Globus pallidus (tissue), 1 donor: ENCODE measurements around the gene CERS2.

Experiments
- DNase-seq: peaks from one replicate; pipeline ENCODE4 v3.0.0-alpha.2; 2015; ENCODE audit warnings: low spot score

CERS2 gene, protein sequence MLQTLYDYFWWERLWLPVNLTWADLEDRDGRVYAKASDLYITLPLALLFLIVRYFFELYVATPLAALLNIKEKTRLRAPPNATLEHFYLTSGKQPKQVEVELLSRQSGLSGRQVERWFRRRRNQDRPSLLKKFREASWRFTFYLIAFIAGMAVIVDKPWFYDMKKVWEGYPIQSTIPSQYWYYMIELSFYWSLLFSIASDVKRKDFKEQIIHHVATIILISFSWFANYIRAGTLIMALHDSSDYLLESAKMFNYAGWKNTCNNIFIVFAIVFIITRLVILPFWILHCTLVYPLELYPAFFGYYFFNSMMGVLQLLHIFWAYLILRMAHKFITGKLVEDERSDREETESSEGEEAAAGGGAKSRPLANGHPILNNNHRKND

DNA sequence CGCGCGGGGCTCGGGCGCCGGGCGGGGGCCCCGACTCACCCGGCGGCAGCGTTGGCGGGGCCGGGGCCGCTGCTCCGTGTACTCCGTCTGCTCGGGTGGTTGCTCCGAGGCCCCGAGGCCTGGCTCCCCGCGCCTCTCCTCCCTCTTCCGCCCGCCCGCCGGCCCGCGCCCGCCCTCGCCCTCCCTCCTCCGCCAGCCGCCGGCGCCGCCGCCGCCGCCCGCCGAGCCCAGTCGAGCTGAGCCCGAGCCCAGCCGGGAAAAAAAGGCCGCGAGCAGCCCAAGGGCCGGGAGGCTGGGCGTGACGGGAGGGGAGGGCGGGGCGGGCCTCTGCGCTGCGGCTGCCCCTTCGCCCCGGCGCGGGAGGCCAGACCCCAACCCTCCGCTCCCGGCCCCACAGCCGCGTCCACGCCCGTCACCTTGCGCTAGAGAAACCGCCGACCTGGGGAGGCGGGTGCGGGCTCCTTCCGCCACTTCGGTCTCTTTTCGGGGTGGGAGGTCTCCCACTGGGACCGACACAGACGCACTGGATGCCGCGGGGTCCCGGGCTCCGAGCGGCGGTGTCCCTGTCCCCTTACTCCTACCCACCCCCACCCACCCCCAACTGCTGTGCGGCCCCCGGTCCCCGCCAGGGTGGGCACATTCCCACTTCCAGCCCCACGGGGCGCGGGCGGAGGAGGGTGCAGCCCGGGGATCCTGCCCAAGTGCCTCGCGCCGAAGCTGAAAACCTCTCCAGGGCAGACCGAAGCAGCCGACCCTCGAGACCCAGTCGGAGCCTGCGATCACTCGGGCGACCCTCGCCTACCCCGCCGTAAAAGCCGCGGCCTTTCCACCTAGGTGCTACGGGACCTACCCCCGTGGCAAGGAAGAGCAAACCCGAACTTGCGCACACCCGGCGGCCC lies at the start of gene CERS2:
Gene CERS2, minus strand, starts transcription at position 256 of the 899 bp plus-strand sequence. CDS start 5,745 bp downstream, outside the sequence.
- DNase-seq = peak; percentile 76

DNA sequence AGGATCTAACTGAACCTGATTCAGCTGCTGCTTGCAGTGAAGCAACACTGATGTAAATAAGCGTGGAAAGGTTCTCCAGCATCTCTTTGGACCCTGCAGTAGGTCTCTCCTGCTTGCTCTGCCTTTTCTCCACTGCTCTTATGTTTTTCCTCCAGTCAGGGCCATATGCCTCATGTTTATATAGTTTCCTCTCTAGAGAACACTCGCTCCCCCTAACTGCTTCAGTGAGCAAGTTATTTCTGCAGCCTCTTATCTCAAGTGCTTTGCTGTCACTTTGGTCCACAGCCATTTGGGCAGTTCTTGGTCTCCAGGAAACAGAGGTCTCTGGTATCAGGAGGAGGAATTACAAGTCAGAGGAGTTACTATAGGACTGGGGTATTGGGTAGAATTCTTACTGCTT lies 38.9 kb upstream of the CERS2 start:
- no peak for DNase-seq

DNA sequence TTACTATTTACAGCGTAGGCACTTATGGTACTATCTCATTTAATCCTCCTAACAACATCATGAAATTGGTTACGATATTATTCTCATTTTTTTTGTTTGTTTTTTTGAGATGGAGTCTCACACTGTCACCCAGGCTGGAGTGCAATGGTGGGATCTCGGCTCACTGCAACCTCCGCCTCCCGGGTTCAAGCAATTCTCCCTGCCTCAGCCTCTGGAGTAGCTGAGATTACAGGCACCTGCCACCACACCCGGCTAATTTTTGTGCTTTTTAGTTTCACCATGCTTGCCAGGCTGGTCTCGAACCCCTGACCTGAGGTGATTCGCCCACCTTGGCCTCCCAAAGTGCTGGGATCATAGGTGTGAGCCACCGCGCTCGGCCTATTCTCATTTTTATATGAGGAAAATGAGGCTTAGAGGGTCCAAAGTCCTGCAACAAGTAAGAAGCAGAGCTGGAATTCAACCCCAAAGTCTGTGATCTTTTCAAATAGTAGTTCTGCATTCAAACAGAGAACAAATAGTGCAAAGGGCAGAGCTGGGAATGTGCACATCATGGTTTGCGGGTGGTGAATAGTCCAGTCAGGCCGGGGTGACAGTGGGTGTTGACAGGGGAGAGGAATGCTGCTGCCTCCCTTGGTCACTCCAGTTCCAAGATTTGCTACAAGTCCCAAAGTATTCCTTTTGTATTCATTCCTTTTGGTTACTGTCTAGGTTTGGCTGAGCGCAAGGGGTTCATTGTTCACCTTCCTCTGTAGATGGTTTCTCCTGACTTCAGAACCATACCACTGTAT lies 38.2 kb upstream of the CERS2 start:
- DNase-seq = no peak

DNA sequence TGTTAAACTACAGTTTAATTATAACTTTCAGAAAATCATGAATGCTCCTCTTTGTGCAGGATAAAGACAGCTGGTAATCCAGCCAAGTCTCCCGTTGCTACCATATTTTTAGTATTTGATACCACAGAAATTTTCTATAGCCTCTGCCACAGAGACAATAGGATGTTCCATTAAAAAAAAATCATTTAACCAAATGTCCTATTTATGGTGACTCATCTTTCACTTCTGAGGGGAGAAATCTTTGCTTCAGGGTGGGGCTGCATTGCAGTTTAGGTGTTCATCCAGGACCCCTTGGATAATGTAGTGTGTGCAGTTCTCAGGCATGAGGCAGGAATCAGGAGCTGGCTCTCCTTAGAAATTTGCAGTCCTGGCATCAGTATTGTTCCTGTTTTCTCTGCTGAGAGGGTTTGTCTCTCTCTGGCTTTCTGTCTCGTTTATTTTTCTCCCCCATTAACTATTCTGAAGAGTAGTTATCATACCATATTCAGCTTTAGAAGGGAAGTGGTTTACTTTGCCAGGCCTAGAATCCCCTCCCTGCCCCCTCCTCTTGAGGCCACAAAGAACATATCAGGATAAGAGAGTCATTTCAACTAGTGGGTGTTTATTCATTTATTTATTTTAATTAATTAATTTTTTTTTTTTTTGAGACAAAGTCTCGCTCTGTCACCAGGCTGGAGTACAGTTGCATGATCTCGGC lies 36.7 kb upstream of the CERS2 start:
- no peak for DNase-seq

DNA sequence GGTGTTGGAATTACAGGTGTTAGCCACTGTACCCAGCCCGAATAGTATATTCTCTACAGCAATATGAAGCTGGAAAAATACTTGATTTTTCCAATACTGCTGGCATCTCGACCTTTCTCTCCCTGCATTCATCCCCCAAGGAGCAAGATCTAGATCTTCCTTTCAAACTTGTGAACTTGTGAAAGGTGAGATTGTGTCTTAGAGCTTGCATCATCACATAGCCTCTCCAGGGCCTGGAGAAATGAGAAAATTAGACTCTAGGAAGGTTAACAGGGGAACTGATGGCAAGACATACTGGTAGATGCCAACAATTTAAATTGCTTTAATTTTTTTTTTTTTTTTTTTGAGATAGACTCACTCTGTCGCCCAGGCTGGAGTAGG lies 35.7 kb upstream of the CERS2 start:
- no peak for DNase-seq

DNA sequence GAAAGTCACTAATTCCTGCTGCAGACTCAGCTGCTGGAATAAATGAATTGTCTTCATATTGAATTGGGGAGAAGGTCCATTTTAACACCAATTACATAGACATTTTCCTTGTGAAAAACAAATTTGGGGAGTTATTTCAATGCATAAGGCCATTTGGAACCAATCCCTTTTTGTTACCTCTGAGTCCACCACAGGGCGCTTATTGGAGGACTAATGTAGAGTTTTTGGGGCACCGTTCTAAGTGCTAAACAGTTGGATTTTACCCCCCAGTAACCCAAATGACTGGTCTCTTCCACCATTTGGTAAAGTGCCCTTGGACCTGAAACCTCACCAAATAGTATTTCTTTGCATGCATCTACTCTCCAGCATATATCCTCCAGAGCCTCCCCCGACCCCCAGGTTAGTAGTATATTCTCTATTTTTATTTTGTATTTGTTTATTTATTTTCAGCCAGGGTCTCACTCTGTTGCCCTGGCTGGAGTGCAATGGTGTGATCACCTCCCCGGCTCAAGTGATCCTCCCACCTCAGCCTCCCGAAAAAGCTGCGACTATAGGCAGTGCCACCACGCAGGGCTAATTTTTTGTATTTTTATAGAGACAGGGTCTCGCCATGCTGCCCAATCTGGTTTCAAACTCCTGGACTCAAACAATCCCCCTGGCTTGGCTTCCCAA lies 35.2 kb upstream of the CERS2 start:
- DNase-seq = no peak

DNA sequence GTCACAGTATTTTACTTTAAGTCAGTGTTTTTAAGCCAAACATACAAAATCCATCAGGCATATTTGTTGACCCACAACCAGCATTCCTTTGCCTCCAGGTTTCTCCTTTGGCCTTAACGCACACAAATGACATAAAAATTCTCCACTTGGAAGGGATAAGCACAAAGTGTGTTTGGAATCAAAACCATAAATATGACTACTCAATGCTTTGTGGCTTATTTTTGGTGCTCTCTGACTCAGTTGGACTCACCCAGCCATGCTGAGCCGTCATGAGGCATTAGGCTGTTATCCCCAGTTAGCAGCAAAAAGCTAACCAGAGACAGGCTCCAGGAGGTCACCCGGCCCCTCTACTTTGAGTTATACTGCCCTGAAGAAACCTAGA lies 34.6 kb upstream of the CERS2 start:
- no peak for DNase-seq

DNA sequence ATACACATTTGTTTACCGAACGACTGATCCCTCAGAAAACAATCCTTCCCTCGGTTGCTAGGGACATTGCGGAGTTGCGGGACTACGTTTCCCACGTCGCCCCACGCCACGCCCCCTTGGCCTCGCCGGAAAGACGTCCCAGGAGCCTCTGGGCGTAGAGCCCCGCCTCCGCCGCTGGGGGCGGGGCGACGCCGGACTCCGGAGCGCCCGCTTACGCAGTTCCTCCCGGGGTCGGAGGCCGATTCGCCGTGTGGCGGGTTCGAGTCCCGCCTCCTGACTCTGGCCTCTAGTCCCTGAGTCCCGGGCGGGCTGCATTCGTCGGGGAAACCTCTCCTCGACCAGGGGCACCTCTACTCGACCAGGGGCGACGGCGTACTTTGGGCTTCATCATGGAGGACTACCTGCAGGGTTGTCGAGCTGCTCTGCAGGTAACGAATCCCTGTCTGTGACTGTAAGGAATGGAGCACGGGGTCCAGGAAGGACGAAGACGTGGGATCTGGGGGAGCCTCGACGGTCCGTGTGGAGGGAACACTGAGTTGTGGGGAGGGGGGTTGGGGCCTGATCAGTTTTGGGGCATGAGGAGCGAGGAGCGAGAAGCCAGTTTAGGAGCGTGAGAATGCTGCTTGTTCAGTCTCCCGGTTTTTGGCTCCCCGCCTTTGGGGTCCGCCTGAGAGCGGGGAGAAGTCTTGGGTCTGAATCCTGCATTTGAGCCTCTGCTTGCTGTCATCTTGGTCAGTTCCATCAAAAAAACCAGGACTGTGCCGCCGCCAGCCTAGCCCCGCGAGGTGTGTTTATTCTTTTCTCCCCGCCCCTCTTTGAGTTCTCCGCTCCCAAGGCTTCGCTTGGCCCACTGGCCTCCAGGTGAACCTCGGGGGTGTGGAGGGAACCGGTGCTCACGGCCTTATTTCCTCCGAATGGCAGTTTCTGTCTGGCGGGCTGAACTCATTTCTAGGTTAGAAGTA lies 33.9 kb upstream of the CERS2 start, which contains the start of gene PRUNE1:
Gene PRUNE1, plus strand, starts transcription at position 206 of the 962 bp plus-strand sequence. Its CDS starts 184 bp downstream, at position 390.
- peak; percentile 96 for DNase-seq

DNA sequence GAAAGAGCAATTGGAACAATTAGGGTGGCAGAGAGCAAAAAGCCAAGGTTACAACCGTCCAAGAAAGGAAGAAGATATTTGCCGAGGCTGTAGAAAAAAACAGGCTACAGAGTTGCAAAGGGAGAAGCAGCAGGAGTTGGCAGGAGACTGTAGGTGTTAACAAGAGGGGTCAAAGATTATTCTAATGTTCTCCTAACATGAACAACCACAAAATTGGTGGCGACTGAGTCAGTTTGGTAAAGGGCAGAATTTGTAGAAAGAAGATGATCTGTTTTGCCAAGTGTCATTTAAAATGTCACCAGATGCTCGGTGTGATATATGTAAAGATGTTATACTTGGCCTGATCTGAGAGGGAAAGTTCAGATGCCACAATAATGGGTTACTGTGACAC lies 33.2 kb upstream of the CERS2 start:
- DNase-seq = no peak

DNA sequence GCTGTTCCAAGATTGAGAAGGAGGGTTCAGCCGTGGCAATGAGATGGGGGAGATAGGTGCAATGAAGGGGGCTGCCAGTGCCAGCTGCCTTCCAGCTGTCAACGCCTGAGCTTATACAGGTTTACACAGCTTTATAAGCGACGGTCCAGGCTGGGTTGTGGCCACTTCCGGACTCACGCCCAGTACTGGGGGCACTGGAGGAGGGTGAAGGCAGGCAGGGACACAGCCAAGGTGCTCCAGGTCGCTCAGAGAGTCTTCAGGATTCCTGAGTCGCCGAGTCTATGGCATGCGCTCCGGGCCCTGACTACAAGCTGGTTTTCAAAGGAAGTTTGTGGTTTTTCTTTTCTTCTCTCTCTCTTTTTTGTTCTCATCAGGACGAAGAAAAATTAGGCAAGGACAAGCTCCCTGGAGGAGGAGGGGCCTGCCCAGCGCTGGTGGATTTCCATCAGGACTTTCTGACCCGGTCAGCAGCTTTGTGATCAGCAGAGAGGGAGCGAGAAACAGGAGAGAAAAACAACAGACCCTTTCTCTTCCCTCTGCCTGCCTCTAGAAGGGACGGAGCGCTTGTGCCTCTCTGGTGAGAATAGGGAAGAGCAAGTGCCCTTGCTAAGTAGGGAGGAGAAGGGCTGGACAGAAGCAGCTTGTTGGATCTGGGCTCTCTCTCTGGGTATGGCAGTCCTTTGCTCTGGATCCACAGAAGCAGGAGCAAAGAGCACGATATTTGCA lies 31.9 kb upstream of the CERS2 start, which contains the start of gene MINDY1:
Gene MINDY1, minus strand, starts transcription at position 576 of the 726 bp plus-strand sequence. CDS start 4,285 bp downstream, outside the sequence.
- DNase-seq = peak; percentile 96

DNA sequence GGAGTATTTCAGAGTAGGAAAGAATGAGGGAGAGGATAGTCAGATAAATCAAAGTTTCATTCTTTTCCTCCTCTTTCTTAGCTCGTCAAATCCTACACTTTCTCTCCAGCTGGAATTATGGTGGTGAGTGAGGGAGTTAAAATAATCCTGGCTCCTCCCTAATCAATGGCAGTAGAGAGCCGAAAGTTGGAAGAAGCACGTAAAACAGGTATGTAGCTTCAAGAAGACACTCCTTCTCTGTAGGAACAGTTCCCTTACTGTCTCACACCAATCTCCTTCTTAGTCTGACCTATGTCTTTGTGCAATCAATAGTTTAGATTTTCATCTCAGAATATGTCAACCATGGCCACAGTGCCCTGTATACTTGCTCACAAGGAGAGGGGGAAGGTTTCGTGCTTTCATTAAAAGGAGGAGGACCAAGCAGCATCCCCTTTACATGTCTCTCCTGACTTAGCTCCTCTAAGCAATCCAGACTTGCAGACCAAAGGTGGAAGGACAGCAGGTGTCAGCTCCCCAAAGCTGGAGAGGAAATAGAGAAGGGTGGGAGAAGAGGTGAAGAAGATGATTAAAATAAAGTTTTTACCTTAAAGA lies 31.2 kb upstream of the CERS2 start:
- DNase-seq = peak; percentile 48

DNA sequence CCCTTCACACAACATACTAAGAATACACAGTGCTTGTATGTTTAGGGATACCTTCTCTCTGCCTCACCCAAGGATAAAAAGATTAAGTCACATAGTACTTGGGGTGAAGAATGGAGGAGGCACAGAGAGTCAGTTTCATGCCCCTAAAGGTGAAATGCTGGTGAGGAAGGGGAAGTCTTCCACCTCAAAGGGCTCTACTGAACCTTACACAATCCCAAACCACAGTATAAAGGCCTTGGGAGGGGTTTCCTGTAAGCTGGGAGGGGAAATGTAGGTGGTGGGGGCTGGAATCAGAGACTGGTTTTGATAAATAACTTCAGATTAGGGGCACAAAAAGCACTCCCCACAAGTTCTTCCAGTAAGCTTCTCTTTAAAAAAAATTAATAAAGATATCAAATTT lies 28.5 kb upstream of the CERS2 start:
- no peak for DNase-seq

DNA sequence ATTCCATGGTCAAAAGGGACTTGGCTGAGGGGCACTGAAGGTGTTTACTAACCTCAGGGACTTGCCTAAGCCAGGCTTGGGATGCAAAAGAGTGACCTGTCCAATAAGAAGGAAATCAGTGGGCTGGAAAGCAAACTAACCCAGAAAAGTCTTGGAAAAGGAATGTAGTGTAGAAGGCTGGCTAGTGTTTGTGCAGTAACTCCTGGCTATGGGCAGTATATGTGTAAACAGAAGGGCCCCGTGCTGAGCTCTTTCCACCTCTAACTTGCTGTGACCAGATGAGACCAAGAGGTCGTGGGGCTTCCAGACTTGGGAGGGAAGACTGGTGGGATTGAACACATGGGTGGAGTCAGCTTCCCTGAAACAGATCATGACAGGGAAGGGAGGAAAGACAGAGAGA lies 28.0 kb upstream of the CERS2 start:
- no peak for DNase-seq

DNA sequence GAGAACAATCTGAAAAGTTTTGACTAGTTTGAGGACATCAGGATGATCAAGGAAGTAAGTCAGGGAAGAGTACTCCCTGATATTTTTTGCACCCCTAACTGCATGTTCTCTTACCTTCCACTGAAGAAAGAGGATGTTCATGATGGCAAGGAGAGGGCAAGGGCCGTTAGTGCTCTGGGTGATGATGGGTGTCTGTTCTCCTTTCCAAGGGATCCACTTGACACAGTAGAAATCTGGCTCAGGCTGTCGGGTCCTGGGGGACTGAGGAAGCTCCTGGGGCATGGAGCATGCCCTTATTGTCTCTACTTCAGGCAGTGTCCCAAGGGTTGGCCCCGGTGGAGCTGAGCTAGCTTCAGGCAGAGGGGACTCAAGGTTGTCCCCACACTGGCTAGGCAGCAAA lies 27.4 kb upstream of the CERS2 start:
- DNase-seq = no peak

DNA sequence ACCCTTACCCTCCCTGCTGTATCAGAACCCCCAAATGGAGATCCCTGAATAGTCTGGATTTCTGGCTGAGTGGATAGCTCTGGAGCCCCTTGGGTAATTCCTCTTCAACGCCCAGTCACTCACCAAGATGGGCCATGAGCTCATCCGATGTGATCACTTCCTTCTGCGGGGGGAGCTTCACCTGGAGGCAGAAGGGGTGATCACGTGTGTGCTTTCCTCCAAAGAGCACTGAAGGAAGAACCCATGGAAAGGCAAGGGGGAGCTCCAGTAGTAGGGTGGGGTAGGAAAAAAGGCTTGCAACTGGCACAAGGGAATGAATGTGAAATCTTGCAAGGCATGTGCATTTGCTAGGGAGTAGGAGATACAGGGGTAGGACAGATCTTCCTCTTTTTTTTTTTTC lies 27.0 kb upstream of the CERS2 start:
- no peak for DNase-seq

DNA sequence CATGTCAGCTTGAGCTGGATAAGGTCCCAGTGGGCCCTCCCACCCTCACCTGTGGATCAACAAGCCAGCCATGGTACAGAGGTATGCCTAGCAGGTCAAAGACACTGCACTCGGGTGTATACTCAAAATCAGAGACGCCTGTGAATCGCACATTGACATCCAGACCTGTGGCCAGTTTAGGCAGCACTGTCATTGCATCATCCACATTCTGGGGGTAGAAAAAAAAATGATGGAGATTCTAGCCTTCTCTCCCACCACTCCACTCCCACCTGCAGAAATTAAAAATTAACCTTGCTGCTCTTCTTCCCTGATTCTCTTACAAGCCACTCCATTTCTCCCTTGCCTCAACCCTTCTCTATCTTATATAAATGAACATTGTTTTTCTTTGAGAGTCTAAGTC lies 25.8 kb upstream of the CERS2 start:
- DNase-seq = no peak

DNA sequence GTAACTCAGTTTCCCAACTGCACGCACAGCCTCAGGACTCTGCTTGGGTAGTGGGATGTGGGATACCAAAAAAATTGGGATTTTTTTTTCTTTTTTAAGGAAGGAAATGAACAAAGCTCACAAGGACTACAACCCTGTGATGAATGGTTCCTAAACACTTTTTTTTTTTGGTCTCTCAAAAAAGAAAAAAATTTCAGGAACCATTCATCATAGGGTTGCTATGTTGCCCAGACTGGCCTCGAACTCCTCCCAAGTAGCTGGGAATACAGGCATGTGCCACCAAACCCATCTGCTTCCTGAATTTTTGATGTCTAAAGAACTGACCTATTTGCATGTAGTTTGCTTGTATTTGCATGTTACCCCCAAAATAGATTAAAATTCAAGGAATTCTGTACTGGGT lies 25.3 kb upstream of the CERS2 start:
- no peak for DNase-seq

DNA sequence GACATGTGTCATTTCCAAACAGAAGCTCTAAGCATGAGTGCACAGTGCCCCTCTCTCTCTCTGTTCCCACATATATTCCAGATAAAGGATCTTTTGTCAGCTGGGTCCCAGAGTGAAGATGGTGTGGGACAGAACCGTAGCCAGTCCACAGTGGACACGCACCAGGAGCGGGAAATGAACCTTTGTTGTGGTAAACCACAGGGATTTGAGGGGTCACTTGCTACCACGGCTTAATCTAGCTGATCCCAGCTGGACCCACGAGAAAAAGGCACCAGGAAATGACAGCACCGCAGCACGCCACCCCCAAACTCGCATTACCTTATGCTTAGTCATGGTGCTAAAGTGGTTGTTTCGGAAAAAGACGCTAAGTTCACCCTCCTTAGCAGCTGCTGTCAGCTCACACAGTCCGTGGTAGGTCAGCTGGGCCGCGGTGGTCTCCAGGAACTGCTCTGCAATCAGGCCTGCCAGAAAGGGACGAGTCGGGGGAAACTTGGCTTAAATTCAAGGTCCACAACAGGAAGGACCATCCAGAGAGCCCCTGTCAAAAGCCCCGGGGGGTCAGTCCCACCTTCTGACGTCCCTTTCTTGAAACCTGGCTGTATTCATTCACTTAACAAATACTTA lies 24.5 kb upstream of the CERS2 start:
- DNase-seq = peak; percentile 82
